ENCODE data around the gene EGLN1.

DNA sequence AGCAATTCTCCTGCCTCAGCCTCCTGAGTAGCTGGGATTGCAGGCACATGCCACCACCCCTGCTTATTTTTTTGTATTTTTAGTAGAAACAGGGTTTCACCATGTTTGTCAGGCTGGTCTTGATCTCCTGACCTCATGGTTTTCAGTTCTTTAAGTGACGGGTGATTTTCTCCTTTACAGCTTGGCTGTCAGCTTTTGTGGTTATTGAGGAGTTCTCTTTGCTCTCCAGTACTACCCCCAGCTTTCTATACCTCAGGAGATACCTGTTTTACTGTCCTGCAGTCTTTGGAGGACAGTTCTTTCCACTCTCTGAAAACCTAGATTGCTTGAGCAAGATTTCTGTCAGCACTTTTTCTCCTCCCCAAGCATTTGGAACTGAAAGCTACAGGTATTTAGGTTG lies 45.9 kb upstream of the EGLN1 start:
- TF ChIP-seq, protein P1, sequence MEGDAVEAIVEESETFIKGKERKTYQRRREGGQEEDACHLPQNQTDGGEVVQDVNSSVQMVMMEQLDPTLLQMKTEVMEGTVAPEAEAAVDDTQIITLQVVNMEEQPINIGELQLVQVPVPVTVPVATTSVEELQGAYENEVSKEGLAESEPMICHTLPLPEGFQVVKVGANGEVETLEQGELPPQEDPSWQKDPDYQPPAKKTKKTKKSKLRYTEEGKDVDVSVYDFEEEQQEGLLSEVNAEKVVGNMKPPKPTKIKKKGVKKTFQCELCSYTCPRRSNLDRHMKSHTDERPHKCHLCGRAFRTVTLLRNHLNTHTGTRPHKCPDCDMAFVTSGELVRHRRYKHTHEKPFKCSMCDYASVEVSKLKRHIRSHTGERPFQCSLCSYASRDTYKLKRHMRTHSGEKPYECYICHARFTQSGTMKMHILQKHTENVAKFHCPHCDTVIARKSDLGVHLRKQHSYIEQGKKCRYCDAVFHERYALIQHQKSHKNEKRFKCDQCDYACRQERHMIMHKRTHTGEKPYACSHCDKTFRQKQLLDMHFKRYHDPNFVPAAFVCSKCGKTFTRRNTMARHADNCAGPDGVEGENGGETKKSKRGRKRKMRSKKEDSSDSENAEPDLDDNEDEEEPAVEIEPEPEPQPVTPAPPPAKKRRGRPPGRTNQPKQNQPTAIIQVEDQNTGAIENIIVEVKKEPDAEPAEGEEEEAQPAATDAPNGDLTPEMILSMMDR (conservative IDR thresholded peaks at IDR 0.05; ENCODE audit: low read length) = no peak
- TF ChIP-seq EZH2phosphoT487 (IDR thresholded peaks at IDR 0.05; ENCODE audit: borderline replicate concordance, low read depth, low read length) = no peak
